Measurements from ENCODE around the gene CD300C.
"Not testable (repeated sequence)": the region's sequence is repeated elsewhere in the genome, so short reads cannot be mapped to it uniquely, and the experiment has no call there.

The CD300C gene

DNA sequence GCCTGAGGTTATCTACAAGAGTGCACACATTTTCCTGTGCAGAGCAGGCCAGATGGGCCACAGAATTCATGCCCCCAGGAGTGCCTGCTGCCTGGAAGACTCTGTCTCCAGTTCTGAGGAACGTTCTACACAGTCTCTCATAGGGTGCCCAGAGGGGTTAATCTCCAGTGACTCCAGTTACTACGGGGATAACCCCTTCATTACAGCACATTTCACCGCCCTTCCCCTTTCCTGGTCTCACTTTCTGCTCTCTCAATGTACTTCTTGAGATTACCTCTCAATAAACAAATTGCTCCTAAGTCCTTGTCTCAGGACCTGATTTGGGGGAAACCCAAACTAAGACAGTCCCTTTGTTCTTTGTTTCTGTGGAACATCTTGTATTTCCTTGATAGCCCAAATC, 15.7 kb upstream of the CD300C start:
- Histone ChIP-seq H3K14ac (ENCODE audit: low read length in 2 of 2) (no peak overlapping the region), H3K4me3 (ENCODE audit: insufficient read depth in 1 of 2, low read depth in 1 of 2, low read length in 2 of 2) (no peak overlapping the region), H3K4ac (ENCODE audit: low read depth in 1 of 2, low read length in 2 of 2) (no peak overlapping the region), H4K91ac (ENCODE audit: low read length) (no peak overlapping the region), H3K4me2 (ENCODE audit: low read length, poor library complexity, severe bottlenecking) (no peak overlapping the region), H4K8ac (ENCODE audit: low read length) (no peak overlapping the region), H2BK120ac (ENCODE audit: low read depth, low read length) (no peak overlapping the region), H2BK15ac (ENCODE audit: low read depth, poor library complexity, severe bottlenecking) (no peak overlapping the region), H3K23ac (ENCODE audit: low read length in 2 of 2) (no peak overlapping the region), H3K79me1 (replicated peaks; ENCODE audit: low read length, poor library complexity, severe bottlenecking) (no peaks in the 10 kb centered on the region), H3K36me3 (ENCODE audit: control insufficient read depth in 1 of 2, insufficient read depth in 2 of 2, low read depth in 1 of 2, low read length in 2 of 2) (no peaks in the 10 kb centered on the region), H2BK12ac (ENCODE audit: low read length in 2 of 2) (no peak overlapping the region), H3K27me3 (ENCODE audit: control insufficient read depth in 1 of 2, insufficient read depth in 1 of 2, low read length in 2 of 2) (peaks cover 32 to 72% of the 10 kb centered on the region in 2 experiments), H2BK5ac (ENCODE audit: low read depth, low read length, poor library complexity, severe bottlenecking) (no peak overlapping the region), H3K4me1 (ENCODE audit: control insufficient read depth, insufficient read depth, low read depth, low read length) (no peaks in the 10 kb centered on the region), H3K9me3 (ENCODE audit: control insufficient read depth, low read length) (no peaks in the 10 kb centered on the region), H3K18ac (ENCODE audit: low read depth in 1 of 2, low read length in 2 of 2) (no peak overlapping the region), H3K9ac (ENCODE audit: low read length) (no peak overlapping the region), H2AFZ (ENCODE audit: low read depth, low read length) (no peak overlapping the region), H3K27ac (ENCODE audit: low read length, poor library complexity, severe bottlenecking) (no peak overlapping the region), H2AK5ac (ENCODE audit: low read length, severe bottlenecking) (no peak overlapping the region)
- DNase-seq: no peak
- 59% methylated on average over 3 of the region's 3 CpGs for WGBS

GRCh38 chr17:74558882-74559519, 13.1 kb upstream of the CD300C start:
- no peak for DNase-seq
- H2AK5ac ChIP-seq (ENCODE audit: low read length, severe bottlenecking): no peak overlapping the region
- H2BK5ac ChIP-seq (ENCODE audit: low read depth, low read length, poor library complexity, severe bottlenecking): no peak overlapping the region
- H3K27ac ChIP-seq (ENCODE audit: low read length, poor library complexity, severe bottlenecking): no peak overlapping the region
- H3K14ac ChIP-seq (ENCODE audit: low read length in 2 of 2): no peak overlapping the region
- H2BK12ac ChIP-seq (ENCODE audit: low read length in 2 of 2): no peak overlapping the region
- no peak overlapping the region for H3K9ac ChIP-seq (ENCODE audit: low read length)
- H3K18ac ChIP-seq (ENCODE audit: low read depth in 1 of 2, low read length in 2 of 2): no peak overlapping the region
- H4K91ac ChIP-seq (ENCODE audit: low read length): no peak overlapping the region
- H3K4me2 ChIP-seq (ENCODE audit: low read length, poor library complexity, severe bottlenecking): no peak overlapping the region
- no peak overlapping the region for H3K23ac ChIP-seq (ENCODE audit: low read length in 2 of 2)
- H3K4ac ChIP-seq (ENCODE audit: low read depth in 1 of 2, low read length in 2 of 2): no peak overlapping the region
- no peaks in the 10 kb centered on the region for H3K79me1 ChIP-seq (replicated peaks; ENCODE audit: low read length, poor library complexity, severe bottlenecking)
- no peaks in the 10 kb centered on the region for H3K9me3 ChIP-seq (ENCODE audit: control insufficient read depth, low read length)
- H3K36me3 ChIP-seq (ENCODE audit: control insufficient read depth in 1 of 2, insufficient read depth in 2 of 2, low read depth in 1 of 2, low read length in 2 of 2): no peaks in the 10 kb centered on the region
- no peak overlapping the region for H2BK120ac ChIP-seq (ENCODE audit: low read depth, low read length)
- peaks cover 28 to 75% of the 10 kb centered on the region in 2 experiments for H3K27me3 ChIP-seq (ENCODE audit: control insufficient read depth in 1 of 2, insufficient read depth in 1 of 2, low read length in 2 of 2)
- no peak overlapping the region for H3K4me3 ChIP-seq (ENCODE audit: insufficient read depth in 1 of 2, low read depth in 1 of 2, low read length in 2 of 2)
- H2BK15ac ChIP-seq (ENCODE audit: low read depth, poor library complexity, severe bottlenecking): no peak overlapping the region
- H2AFZ ChIP-seq (ENCODE audit: low read depth, low read length): no peak overlapping the region
- no peaks in the 10 kb centered on the region for H3K4me1 ChIP-seq (ENCODE audit: control insufficient read depth, insufficient read depth, low read depth, low read length)
- H4K8ac ChIP-seq (ENCODE audit: low read length): no peak overlapping the region
- WGBS: 64% methylated on average over 6 of the region's 6 CpGs

DNA sequence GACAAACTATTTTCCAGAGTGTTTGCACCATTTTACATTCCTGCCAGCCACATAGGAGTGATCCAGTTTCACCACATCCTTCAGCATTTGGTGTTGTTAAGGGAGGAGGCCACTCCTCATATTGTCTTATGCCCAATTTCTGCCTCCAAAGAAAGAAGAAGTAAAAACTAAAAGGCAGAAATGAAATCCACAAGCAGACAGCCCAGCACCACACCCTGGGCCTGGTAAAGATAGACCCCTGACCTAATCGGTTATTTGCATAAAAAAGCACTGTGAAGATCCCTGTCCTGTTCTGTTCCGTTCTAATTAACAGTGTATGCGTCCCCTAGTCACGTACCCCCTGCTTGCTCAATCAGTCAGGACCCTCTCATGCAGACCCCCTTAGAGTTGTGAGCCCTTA, 12.5 kb upstream of the CD300C start:
- H2BK15ac ChIP-seq (ENCODE audit: low read depth, poor library complexity, severe bottlenecking); H3K9me3 ChIP-seq (ENCODE audit: control insufficient read depth, low read length); H3K9ac ChIP-seq (ENCODE audit: low read length); H3K23ac ChIP-seq (ENCODE audit: low read length in 2 of 2); H4K91ac ChIP-seq (ENCODE audit: low read length); H2AFZ ChIP-seq (ENCODE audit: low read depth, low read length); H3K4me3 ChIP-seq (ENCODE audit: insufficient read depth in 1 of 2, low read depth in 1 of 2, low read length in 2 of 2); H2AK5ac ChIP-seq (ENCODE audit: low read length, severe bottlenecking); H2BK5ac ChIP-seq (ENCODE audit: low read depth, low read length, poor library complexity, severe bottlenecking); H3K18ac ChIP-seq (ENCODE audit: low read depth in 1 of 2, low read length in 2 of 2); H3K4ac ChIP-seq (ENCODE audit: low read depth in 1 of 2, low read length in 2 of 2); H4K8ac ChIP-seq (ENCODE audit: low read length); H3K4me1 ChIP-seq (ENCODE audit: control insufficient read depth, insufficient read depth, low read depth, low read length); H3K14ac ChIP-seq (ENCODE audit: low read length in 2 of 2); H3K4me2 ChIP-seq (ENCODE audit: low read length, poor library complexity, severe bottlenecking); H3K79me1 ChIP-seq (replicated peaks; ENCODE audit: low read length, poor library complexity, severe bottlenecking); H2BK12ac ChIP-seq (ENCODE audit: low read length in 2 of 2); H2BK120ac ChIP-seq (ENCODE audit: low read depth, low read length); H3K27ac ChIP-seq (ENCODE audit: low read length, poor library complexity, severe bottlenecking); H3K36me3 ChIP-seq (ENCODE audit: control insufficient read depth in 1 of 2, insufficient read depth in 2 of 2, low read depth in 1 of 2, low read length in 2 of 2); DNase-seq: not testable (repeated sequence)
- 70% methylated on average over 4 of the region's 4 CpGs for WGBS
- H3K27me3 ChIP-seq (ENCODE audit: control insufficient read depth in 1 of 2, insufficient read depth in 1 of 2, low read length in 2 of 2): peaks cover 28 to 74% of the 10 kb centered on the region in 2 experiments

DNA sequence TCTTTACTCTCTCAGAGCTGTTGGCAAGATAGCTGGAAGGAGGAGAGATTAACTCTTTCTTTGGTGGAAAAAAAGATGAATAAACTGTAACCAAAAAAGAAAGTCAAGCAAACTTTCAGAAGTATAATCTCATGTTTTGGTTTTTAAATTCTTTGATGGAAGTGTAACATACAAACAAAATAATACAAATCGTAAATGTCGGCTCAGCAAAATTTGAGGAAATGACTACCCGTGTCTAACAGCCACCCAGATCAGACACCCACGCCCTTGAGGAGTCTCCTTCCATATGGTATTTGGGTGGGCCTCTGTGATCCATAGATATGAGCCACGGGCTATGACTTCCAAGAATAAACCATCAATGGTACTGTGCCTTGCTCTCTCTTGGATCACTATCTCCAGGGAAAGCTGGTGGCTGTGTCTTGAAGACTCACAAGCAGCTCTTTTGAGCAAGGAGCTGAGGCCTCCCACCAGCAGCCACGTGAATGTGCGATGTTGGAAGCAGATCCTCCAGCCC, 9.6 kb upstream of the CD300C start:
- H3K18ac ChIP-seq (ENCODE audit: low read depth in 1 of 2, low read length in 2 of 2): no peak overlapping the region
- H3K4me2 ChIP-seq (ENCODE audit: low read length, poor library complexity, severe bottlenecking): no peak overlapping the region
- no peak overlapping the region for H3K9ac ChIP-seq (ENCODE audit: low read length)
- no peak overlapping the region for H2BK120ac ChIP-seq (ENCODE audit: low read depth, low read length)
- no peak overlapping the region for H4K8ac ChIP-seq (ENCODE audit: low read length)
- no peak overlapping the region for H3K14ac ChIP-seq (ENCODE audit: low read length in 2 of 2)
- no peaks in the 10 kb centered on the region for H3K36me3 ChIP-seq (ENCODE audit: control insufficient read depth in 1 of 2, insufficient read depth in 2 of 2, low read depth in 1 of 2, low read length in 2 of 2)
- no peak overlapping the region for H2AFZ ChIP-seq (ENCODE audit: low read depth, low read length)
- 78% methylated on average over 7 of the region's 7 CpGs for WGBS
- no peak overlapping the region for H3K4me3 ChIP-seq (ENCODE audit: insufficient read depth in 1 of 2, low read depth in 1 of 2, low read length in 2 of 2)
- H2BK5ac ChIP-seq (ENCODE audit: low read depth, low read length, poor library complexity, severe bottlenecking): no peak overlapping the region
- no peak overlapping the region for H3K23ac ChIP-seq (ENCODE audit: low read length in 2 of 2)
- no peak overlapping the region for H4K91ac ChIP-seq (ENCODE audit: low read length)
- no peaks in the 10 kb centered on the region for H3K9me3 ChIP-seq (ENCODE audit: control insufficient read depth, low read length)
- no peak overlapping the region for H2BK15ac ChIP-seq (ENCODE audit: low read depth, poor library complexity, severe bottlenecking)
- no peak for DNase-seq
- H2BK12ac ChIP-seq (ENCODE audit: low read length in 2 of 2): no peak overlapping the region
- H2AK5ac ChIP-seq (ENCODE audit: low read length, severe bottlenecking): no peak overlapping the region
- peaks cover 35 to 85% of the 10 kb centered on the region in 2 experiments for H3K27me3 ChIP-seq (ENCODE audit: control insufficient read depth in 1 of 2, insufficient read depth in 1 of 2, low read length in 2 of 2)
- H3K4ac ChIP-seq (ENCODE audit: low read depth in 1 of 2, low read length in 2 of 2): no peak overlapping the region
- no peaks in the 10 kb centered on the region for H3K79me1 ChIP-seq (replicated peaks; ENCODE audit: low read length, poor library complexity, severe bottlenecking)
- no peaks in the 10 kb centered on the region for H3K4me1 ChIP-seq (ENCODE audit: control insufficient read depth, insufficient read depth, low read depth, low read length)
- no peak overlapping the region for H3K27ac ChIP-seq (ENCODE audit: low read length, poor library complexity, severe bottlenecking)
